Measurements from ENCODE around the gene MMRN2. TPM values are rescaled to one million over a fixed set of nuclear protein-coding genes. Genes with fewer than 3 reads are reported as not detected.

Gene MMRN2
- total RNA-seq, 1 donor from 2014 or later, result 86.3 TPM

GRCh38 chr10:86965986-86966654 is 8.7 kb upstream of the MMRN2 start:
- no peak for ATAC-seq
- TF ChIP-seq CTCF (IDR thresholded peaks at IDR 0.05), result no peak
- no peak overlapping the region for H3K27ac ChIP-seq

GRCh38 chr10:86964847-86965190 is 7.4 kb upstream of the MMRN2 start:
- Histone ChIP-seq H3K4me1 (peaks cover 30% of the 10 kb centered on the region), H3K36me3 (no peaks in the 10 kb centered on the region), H3K9me3 (no peaks in the 10 kb centered on the region), H3K27ac (no peak overlapping the region), H3K4me3 (no peak overlapping the region), H3K27me3 (no peaks in the 10 kb centered on the region)
- TF ChIP-seq CTCF (IDR thresholded peaks at IDR 0.05), result no peak
- no peak for ATAC-seq
- no peak for DNase-seq
- intact Hi-C loops (cut with DNase I), result no loop called here

More at GRCh38 chr10:86965986-86966654, 8.7 kb upstream of the MMRN2 start:
- peaks cover 34% of the 10 kb centered on the region for H3K4me1 ChIP-seq
- no peaks in the 10 kb centered on the region for H3K27me3 ChIP-seq
- no peaks in the 10 kb centered on the region for H3K9me3 ChIP-seq
- no peak for DNase-seq
- H3K36me3 ChIP-seq, result no peaks in the 10 kb centered on the region
- intact Hi-C loops (cut with DNase I), result no loop called here
- no peak overlapping the region for H3K4me3 ChIP-seq

GRCh38 chr10:86964061-86964846 is 6.8 kb upstream of the MMRN2 start:
- intact Hi-C loops (cut with DNase I), result no loop called here
- no peaks in the 10 kb centered on the region for H3K27me3 ChIP-seq
- TF ChIP-seq CTCF (IDR thresholded peaks at IDR 0.05), result no peak
- H3K27ac ChIP-seq, result no peak overlapping the region
- peaks cover 30% of the 10 kb centered on the region for H3K4me1 ChIP-seq
- ATAC-seq (no peak), DNase-seq (no peak)
- no peaks in the 10 kb centered on the region for H3K36me3 ChIP-seq
- H3K4me3 ChIP-seq, result no peak overlapping the region
- H3K9me3 ChIP-seq, result no peaks in the 10 kb centered on the region

GRCh38 chr10:86963341-86963919 is 6.0 kb upstream of the MMRN2 start:
- intact Hi-C loops (cut with DNase I), result no loop called here
- Histone ChIP-seq H3K36me3 (no peaks in the 10 kb centered on the region), H3K9me3 (no peaks in the 10 kb centered on the region), H3K27ac (no peak overlapping the region), H3K4me1 (peaks cover 35% of the 10 kb centered on the region), H3K4me3 (no peak overlapping the region), H3K27me3 (no peaks in the 10 kb centered on the region)
- no peak for TF ChIP-seq CTCF (IDR thresholded peaks at IDR 0.05)
- DNase-seq (no peak), ATAC-seq (no peak)

GRCh38 chr10:86962981-86963310 is 5.5 kb upstream of the MMRN2 start:
- Histone ChIP-seq H3K4me3 (no peak overlapping the region), H3K36me3 (no peaks in the 10 kb centered on the region), H3K27me3 (no peaks in the 10 kb centered on the region), H3K27ac (no peak overlapping the region), H3K4me1 (peaks cover 35% of the 10 kb centered on the region), H3K9me3 (no peaks in the 10 kb centered on the region)
- DNase-seq (no peak), ATAC-seq (no peak)
- intact Hi-C loops (cut with DNase I), result no loop called here
- no peak for TF ChIP-seq CTCF (IDR thresholded peaks at IDR 0.05)
